Measurements from ENCODE around the gene CTBP2. TPM values are rescaled to one million over a fixed set of nuclear protein-coding genes. Genes with fewer than 3 reads are reported as not detected.

The CTBP2 gene
- total and polyA plus RNA-seq, 2 of the 13 experiments (the other 11 are each of a cell fraction or from before 2014, with no cell fraction given): 0.08 TPM; not detected in 1

GRCh38 chr10:125005312-125006187, 154.8 kb downstream of the CTBP2 start:
- H4K20me1 ChIP-seq (ENCODE audit: insufficient read depth, low read length): no peaks in the 10 kb centered on the region
- CTCF ChIA-PET (ENCODE audit: low intra/inter-chr PET ratio, low total read pairs): no interaction called here

More at GRCh38 chr10:125005312-125006187, 154.8 kb downstream of the CTBP2 start:
- Histone ChIP-seq H3K36me3 (replicated peaks in 1 of 2; ENCODE audit: control insufficient read depth in 1 of 2, insufficient read depth in 2 of 2, low read length in 2 of 2) (no peaks in the 10 kb centered on the region), H2AFZ (ENCODE audit: low read length) (no peak overlapping the region), H3K9ac (ENCODE audit: insufficient read depth, low read depth, low read length) (no peak overlapping the region), H3K4me1 (ENCODE audit: insufficient read depth, low read length) (peaks cover 11% of the 10 kb centered on the region), H3K27me3 (ENCODE audit: control insufficient read depth in 1 of 2, insufficient read depth in 2 of 2, low read length in 2 of 2) (peaks cover 23 to 76% of the 10 kb centered on the region in 2 experiments), H3K4me3 (replicated peaks in 1 of 3; ENCODE audit: insufficient read depth in 1 of 3, low read depth in 2 of 3, low read length in 3 of 3) (no peak overlapping the region), H3K9me3 (ENCODE audit: low read length) (no peaks in the 10 kb centered on the region), H3K27ac (ENCODE audit: extremely low read length, insufficient read depth, low read length) (no peak overlapping the region), H3K79me2 (ENCODE audit: insufficient read depth, low read length) (no peaks in the 10 kb centered on the region), H3K4me2 (ENCODE audit: low read depth, low read length) (no peak overlapping the region)
- in situ Hi-C loops (cut with HindIII; ENCODE audit: extremely low pct_ligation_motif_present, low pct_unique_long_range_greater_than_20kb): no loop called here
- intact Hi-C loops (cut with micrococcal nuclease; ENCODE audit: unreplicated experiment): no loop called here
- BruUV-seq (replicated peaks): no TSS peak
- FAIRE-seq: no peak
- no peak for TF ChIP-seq PHB2 (IDR thresholded peaks at IDR 0.05; ENCODE audit: partially characterized antibody)
- no peak for TF ChIP-seq CSRNP2 (CRISPR knock-in tag; conservative IDR thresholded peaks at IDR 0.05; ENCODE audit: low read depth)
- no peak for TF ChIP-seq NFKB2 (CRISPR knock-in tag; IDR thresholded peaks at IDR 0.05; ENCODE audit: borderline replicate concordance)
- TF ChIP-seq ZNF343 (CRISPR knock-in tag; IDR thresholded peaks at IDR 0.05): no peak
- no peak for TF ChIP-seq ZMYM2 (CRISPR knock-in tag; IDR thresholded peaks at IDR 0.05)
- TF ChIP-seq KAT8 (CRISPR knock-in tag; IDR thresholded peaks at IDR 0.05): no peak
- TF ChIP-seq ZNF138 (CRISPR knock-in tag; IDR thresholded peaks at IDR 0.05; ENCODE audit: low read depth): no peak
- no peak for TF ChIP-seq CHD2 (IDR thresholded peaks at IDR 0.05; ENCODE audit: low read depth, low read length)
- no peak for TF ChIP-seq BORCS8-MEF2B (CRISPR knock-in tag; IDR thresholded peaks at IDR 0.05)
- TF ChIP-seq LRRFIP1 (CRISPR knock-in tag; conservative IDR thresholded peaks at IDR 0.05): no peak
- TF ChIP-seq ZNF558 (CRISPR knock-in tag; IDR thresholded peaks at IDR 0.05; ENCODE audit: borderline replicate concordance): no peak
- TF ChIP-seq ZNF574 (CRISPR knock-in tag; IDR thresholded peaks at IDR 0.05): no peak
- TF ChIP-seq ZNF121 (CRISPR knock-in tag; IDR thresholded peaks at IDR 0.05): no peak
- no peak for ATAC-seq
- DNase-seq (ENCODE audit: low spot score): no peak
- WGBS (ENCODE audit: low lambda C conversion rate): 48% methylated on average over 28 of the region's 36 CpGs
- POLR2A ChIA-PET: no interaction called here

Data from HepG2 (cell line).